Suppressor macrophage treated with lipopolysaccharide for 1 hour (primary cell): ENCODE data around the gene GRAP.

Experiments
- DNase-seq, 3 donors: peaks; one replicate each; pipeline ENCODE4 v3.0.0-alpha.2; 2020 to 2022

GRAP gene

GRCh38 chr17:19001907-19002590 is 44.7 kb downstream of the GRAP start:
- peak in 2 of 3 donors; percentile 18 to 32 for DNase-seq

GRCh38 chr17:19000531-19001325 is 46.0 kb downstream of the GRAP start:
- DNase-seq = no peak

- DNase-seq = no peak
These were observed 46.8 kb downstream of the GRAP start for GRCh38 chr17:18999911-19000310.

GRCh38 chr17:18999394-18999793 is 47.4 kb downstream of the GRAP start:
- no peak for DNase-seq

- DNase-seq = no peak
These were observed 49.0 kb downstream of the GRAP start for GRCh38 chr17:18997650-18998196.

GRCh38 chr17:18996458-18996857 is 50.3 kb downstream of the GRAP start:
- DNase-seq = no peak

- DNase-seq = no peak
These were observed 51.5 kb downstream of the GRAP start for GRCh38 chr17:18995220-18995619.

GRCh38 chr17:18994631-18995030 is 52.1 kb downstream of the GRAP start:
- no peak for DNase-seq

- DNase-seq = no peak
These were observed 52.7 kb downstream of the GRAP start for GRCh38 chr17:18993905-18994526.

- no peak for DNase-seq
These were observed 54.2 kb downstream of the GRAP start for GRCh38 chr17:18992454-18993130.

GRCh38 chr17:18991531-18992315 is 55.0 kb downstream of the GRAP start:
- DNase-seq = no peak

- no peak for DNase-seq
These were observed 56.4 kb downstream of the GRAP start for GRCh38 chr17:18990331-18990730.

GRCh38 chr17:18988546-18989173 is 58.1 kb downstream of the GRAP start:
- no peak for DNase-seq

- no peak for DNase-seq
These were observed 58.8 kb downstream of the GRAP start for GRCh38 chr17:18987862-18988545.

GRCh38 chr17:18987230-18987610 is 59.5 kb downstream of the GRAP start:
- no peak for DNase-seq

GRCh38 chr17:18986541-18987229 is 60.1 kb downstream of the GRAP start:
- DNase-seq = no peak

- no peak for DNase-seq
These were observed 61.3 kb downstream of the GRAP start for GRCh38 chr17:18985475-18985874.

GRCh38 chr17:18984273-18985114 is 62.3 kb downstream of the GRAP start:
- no peak for DNase-seq

- DNase-seq = peak; percentile 65 to 73 (median 66)
These were observed 64.9 kb downstream of the GRAP start for GRCh38 chr17:18981642-18982424.
